Stimulated activated CD8-positive, alpha-beta memory T cell treated with anti-CD3 and anti-CD28 coated beads, Interleukin-4, amount 100 ng/mL, for 4 hours (primary cell): ENCODE results near the gene DET1.
"Not testable (repeated sequence)": the region's sequence is repeated elsewhere in the genome, so short reads cannot be mapped to it uniquely, and the experiment has no call there.

Experiments
- DNase-seq, 2 donors: peaks; one replicate each; pipeline ENCODE4 v3.0.0-alpha.2; 2020; ENCODE audit warnings: low read depth in 2 of 2, low spot score in 1 of 2

Gene DET1

GRCh38 chr15:88546248-88547129 is at the start of gene DET1:
Gene DET1, minus strand, starts transcription at chr15:88546681. Its CDS starts 14,976 bp downstream, at chr15:88531705.
- peak; percentile 83 to 92 for DNase-seq

- DNase-seq = no peak
These were observed 44.9 kb upstream of the DET1 start for GRCh38 chr15:88591384-88591783.

GRCh38 chr15:88590759-88591158 is 44.3 kb upstream of the DET1 start:
- DNase-seq = no peak

GRCh38 chr15:88586401-88587162 is 40.1 kb upstream of the DET1 start:
- no peak for DNase-seq

GRCh38 chr15:88580532-88580931 is 34.1 kb upstream of the DET1 start:
- DNase-seq = no peak

- no peak for DNase-seq
These were observed 32.8 kb upstream of the DET1 start for GRCh38 chr15:88579322-88579721.

- DNase-seq = no peak
These were observed 28.2 kb upstream of the DET1 start for GRCh38 chr15:88574655-88575054.

GRCh38 chr15:88574077-88574476 is 27.6 kb upstream of the DET1 start:
- DNase-seq = no peak

- no peak for DNase-seq
These were observed 25.4 kb upstream of the DET1 start for GRCh38 chr15:88571852-88572259.

- no peak for DNase-seq
These were observed 24.8 kb upstream of the DET1 start for GRCh38 chr15:88571153-88571851.

GRCh38 chr15:88568589-88568988 is 22.1 kb upstream of the DET1 start:
- DNase-seq = no peak

GRCh38 chr15:88564741-88565140 is 18.3 kb upstream of the DET1 start:
- no peak for DNase-seq

- DNase-seq = no peak
These were observed 17.2 kb upstream of the DET1 start for GRCh38 chr15:88563638-88564037.

GRCh38 chr15:88559565-88559964 is 13.1 kb upstream of the DET1 start:
- not testable (repeated sequence) for DNase-seq

- DNase-seq = not testable (repeated sequence)
These were observed 11.5 kb upstream of the DET1 start for GRCh38 chr15:88558026-88558425.

- DNase-seq = not testable (repeated sequence)
These were observed 1.5 kb upstream of the DET1 start for GRCh38 chr15:88548009-88548408.

- DNase-seq = not testable (repeated sequence)
These were observed 768 bp downstream of the DET1 start for GRCh38 chr15:88545578-88546247.

- DNase-seq = no peak
These were observed 3.3 kb downstream of the DET1 start for GRCh38 chr15:88543065-88543776.

GRCh38 chr15:88542342-88542733 is 4.1 kb downstream of the DET1 start:
- DNase-seq = no peak

- no peak for DNase-seq
These were observed 4.7 kb downstream of the DET1 start for GRCh38 chr15:88541709-88542341.
